ENCODE data around the gene DDI2.

The DDI2 gene

DNA sequence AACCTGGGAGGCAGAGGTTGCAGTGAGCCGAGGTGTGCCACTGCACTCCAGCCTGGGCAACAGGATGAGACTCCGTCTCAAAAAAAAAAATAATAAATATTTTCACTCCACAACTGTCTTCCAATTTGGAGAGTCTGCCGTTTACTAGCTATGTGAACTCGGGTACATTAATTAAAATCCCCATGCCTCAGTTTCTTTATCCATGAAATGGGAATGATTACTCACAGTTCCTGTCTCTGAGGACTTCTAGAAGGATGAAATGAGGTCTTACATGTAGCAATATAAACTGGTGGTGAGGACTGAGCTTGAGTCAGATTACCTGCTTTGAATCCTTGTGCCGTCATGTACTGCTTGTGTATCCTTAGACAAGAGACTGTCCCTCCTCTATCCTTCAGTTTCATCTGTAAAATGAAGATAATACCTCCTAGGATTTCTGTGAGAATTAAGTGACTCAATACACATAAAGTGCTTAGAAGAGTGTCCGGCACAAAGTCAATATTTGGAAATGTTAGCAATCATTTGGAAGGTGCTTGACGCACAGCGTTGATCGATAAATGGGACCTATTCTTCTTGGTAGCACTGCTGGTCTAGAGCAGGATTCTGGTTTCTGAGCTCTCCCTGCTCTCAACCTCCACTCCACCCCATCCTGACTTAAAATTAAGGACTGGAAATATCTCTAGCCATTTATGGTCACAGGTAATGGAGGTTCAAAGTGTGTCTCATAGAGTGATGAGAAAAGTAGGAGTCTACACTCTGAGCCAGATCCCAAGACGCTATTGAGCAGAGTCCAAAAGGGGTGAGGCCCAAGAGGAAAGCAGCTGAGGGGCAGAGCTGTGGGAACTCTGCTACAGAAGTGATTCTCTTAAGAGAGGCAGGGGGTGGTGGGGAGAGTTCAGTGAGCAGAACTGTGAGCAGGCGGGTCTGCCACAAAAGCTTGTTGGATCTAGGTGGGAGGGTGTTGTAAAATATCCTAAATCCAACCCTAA is 11.6 kb upstream of the DDI2 start:
- DNase-seq = no peak

DNA sequence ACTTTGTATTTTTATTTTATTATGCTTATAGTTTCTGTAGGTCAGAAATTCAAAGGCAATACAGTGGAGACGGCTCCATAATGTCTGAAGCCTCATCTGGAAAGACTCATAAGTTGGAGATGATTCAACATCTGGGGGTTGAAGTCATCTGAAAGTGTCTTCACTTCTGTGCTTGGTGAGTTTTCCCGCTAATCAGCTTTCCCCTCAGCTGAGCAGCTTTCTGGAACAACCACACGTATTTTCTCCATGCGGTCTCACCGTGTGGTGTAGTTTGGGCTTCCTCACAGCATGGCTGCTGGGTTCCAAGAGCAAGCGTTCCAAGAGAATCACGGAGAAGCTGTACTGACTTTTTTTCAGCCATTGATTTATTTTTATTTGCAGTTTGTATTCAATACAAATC is 7.6 kb upstream of the DDI2 start:
- DNase-seq = no peak

DNA sequence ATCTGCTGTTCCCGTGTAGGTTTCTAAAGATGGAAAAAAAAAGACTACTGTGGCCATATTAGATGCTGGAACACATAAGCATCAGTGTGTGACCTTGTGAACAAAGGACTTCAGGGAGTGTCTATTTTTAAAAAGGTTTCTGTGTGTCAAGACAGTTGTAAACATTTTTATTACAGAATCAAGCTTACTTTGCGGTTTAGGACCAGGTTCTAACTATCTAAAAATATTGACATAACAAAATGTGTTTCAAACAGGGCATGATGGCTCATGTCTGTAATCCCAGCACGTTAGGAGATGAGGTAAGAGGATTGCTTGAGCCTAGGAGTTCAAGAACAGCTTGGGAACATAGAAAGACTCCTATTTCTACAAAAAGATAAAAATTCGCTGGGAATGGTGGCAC is 7.1 kb upstream of the DDI2 start:
- DNase-seq = no peak

DNA sequence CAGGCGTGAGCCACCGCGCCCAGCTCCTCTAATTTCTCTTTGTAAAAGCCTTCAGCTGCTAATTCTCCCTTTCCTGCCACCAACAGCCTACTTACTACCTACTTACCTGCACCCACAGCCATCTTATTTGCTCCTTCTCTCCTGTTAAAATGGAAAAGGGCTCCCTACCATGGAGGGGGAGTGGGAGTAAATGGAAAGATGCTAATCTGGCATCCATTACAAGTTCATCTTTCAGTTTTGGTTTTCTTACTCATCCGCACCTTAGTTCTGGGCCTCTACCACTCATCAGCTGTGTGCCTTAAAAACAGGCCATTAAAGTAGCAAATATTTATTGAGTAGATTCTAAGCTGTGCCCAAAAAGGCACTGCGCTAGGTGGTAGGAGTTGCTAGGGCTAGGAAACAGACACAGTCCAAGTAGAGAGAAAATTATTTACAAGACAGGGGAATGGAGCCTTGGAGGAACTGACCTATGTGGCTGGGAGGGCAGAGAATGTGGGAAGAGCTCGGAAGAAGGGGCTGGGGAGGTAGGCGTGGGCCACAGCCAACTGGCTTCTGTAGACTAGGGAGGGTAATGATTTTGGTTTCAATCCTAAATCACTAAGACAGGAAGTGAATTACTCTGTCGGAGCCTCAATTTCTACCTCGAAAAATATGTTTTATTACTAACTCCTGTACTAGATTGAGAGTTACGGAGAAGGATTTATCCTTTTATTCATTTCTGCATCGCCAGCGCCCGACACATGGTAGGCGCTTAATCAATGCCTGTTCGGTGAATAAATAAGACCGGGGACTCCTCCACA is 685 bp upstream of the DDI2 start:
- no peak for DNase-seq

DNA sequence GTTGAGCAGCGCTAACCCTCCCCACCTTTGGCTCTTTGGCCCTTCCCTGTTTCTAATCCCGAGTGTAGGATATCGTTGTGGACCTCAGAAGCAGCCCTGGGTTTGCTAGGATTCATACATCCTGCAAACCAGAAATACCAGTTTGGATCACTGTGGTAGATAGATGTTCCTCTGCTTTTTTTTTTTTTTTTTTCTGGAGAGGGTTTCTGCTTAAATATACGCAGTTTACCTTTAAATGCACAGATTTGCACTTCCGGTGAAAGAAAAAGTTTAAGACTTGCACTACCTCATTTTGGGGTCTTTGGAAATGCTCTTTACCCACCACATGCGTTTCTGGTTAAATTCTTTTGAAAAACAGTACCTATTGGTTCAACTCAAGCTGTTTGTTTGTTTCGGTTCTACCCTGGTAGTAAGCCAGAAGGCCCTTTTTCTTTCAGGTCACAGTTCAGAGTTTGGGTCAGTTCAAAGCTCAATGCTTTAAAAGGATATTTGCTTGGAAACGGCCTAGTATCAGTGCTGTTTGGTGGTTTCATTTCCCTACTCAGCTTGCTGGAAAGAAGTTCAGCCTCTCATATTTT is 908 bp downstream of the DDI2 start:
- DNase-seq = no peak

DNA sequence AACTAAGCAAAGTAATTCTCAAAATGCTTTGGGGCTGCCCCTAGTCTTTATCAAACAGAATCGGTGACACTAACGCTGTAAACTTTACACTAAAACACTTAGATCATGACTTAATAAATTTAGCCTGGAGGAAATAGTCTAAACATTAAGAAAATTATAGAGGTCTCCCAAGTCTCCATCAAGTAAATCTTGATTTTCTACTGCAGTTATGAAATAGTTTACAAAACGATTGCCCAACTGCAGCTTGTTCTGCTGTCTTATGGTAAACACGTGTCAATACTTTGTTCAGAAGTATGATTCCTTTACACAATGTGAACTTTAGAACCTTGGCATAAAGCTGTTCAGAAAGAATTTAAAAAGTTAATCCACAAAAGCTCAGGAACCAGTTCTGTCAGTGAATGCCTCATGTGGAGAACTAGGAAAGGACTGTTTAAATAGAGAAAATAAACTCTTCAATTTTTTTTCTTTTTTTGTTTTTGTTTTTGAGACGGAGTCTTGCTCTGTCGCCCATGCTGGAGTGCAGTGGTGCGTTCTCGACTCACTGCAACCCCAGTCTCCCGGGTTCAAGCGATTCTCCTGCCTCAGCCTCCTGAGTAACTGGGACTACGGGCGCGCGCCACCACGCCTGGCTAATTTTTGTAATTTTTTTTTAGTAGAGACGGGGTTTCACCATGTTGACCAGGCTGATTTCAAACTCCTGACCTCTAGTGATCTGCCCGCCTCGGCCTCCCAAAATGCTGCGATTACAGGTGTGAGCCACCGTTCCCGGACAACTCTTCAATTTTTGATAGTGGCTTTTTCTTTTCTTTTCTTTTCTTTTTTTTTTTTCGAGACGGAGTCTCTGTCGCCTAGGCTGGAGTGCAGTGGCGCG is 1.6 kb downstream of the DDI2 start:
- no peak for DNase-seq

DNA sequence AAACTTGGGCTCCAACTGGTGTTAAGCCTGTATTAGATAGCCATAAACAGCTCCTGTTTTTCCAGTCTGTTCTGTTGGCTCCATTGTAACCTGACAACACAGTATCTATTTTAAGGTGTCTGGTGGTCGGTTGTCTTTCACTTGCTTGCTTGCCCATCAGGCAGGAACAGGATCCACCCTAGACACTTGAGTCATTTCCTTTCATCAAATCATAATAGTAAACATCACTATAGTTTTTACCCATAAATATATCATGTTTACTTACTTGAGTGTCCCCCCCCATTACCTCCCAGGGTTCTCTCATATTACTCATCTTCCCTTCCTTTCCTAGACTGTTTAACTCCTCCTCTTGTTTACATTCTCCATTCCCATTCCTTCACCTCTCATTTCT is 2.9 kb downstream of the DDI2 start:
- DNase-seq = no peak

DNA sequence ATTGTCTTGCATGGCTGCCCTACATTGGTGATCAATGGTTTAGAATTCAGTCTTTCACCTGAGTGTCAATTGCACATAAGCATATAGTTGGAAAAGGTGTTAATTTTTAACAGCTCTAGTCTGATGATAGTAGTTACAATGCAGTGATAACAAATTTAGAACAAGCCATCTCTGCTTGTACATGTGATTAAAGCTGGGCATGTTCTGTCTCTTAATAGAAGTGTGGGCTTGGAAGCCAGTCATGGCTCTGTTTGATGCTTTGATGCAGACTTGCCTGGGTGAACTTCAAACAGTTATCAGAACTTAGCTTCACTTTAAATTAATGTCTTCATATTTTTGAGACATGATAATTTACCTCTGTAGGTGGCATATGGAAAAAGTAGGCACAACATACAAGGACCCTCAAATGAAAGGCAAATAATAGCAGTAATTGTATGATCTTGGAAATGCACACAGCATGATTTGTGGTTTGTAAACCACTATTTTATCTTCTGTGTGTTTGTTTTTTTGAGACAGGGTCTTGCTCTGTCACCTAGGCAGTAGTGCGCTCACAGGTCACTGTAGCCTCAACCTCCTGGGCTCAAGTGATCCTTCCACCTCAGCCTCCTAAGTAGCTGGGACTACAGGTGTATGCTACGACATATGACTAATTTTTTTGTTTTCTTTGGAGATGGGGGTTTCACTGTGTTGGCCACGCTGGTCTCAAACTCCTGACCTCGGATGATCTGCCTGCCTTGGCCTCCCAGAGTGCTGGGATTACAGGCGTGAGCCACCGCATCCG is 3.8 kb downstream of the DDI2 start:
- no peak for DNase-seq

DNA sequence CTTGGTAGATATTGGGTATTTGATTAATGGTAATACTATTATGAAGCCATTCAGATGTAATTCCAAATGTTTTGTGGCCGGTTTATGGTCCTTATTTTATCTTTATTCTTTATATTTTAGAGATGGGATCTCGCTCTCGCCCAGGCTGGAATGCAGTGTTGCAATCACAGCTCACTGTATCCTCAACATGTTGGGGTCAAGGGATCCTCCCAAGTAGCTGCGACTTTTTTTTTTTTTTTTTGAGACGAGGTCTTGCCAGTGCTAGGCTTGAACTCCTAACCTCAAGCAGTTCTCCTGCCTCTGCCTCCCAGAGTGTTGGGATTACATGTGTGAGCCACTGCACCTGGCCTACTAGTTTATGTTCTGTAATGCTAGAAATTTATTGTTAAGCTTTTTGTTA is 4.7 kb downstream of the DDI2 start:
- DNase-seq = no peak

DNA sequence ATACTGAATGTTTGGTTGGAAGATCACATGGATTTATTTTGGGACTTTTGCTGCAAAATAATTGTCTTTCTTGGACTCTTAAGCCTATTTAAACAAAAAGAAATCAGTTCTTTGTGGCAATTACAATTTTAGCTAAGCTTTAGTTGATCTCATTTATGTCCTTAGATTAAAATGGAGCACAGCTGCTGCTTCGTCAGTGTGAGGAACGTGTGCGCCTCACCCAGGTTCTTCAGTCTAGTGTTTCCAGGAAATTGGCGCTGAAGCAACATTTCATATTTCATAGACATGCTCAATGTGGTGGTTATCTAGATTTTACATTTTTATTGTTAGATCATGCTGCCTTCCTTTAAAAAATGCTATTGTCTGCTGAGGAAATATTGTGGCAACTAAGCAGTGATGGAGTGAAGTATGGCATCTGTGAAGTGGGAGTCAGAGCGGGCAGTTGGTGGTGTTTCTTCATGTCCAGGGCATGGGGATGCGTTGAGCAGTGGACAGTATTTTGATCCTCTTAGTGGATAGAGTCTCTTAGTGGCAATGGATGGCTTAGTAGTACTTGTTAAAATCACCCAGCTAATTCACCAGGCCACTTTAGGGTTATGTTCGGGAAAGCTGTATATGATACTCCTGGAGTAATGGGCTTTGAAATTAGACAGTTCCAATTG is 5.6 kb downstream of the DDI2 start:
- no peak for DNase-seq

DNA sequence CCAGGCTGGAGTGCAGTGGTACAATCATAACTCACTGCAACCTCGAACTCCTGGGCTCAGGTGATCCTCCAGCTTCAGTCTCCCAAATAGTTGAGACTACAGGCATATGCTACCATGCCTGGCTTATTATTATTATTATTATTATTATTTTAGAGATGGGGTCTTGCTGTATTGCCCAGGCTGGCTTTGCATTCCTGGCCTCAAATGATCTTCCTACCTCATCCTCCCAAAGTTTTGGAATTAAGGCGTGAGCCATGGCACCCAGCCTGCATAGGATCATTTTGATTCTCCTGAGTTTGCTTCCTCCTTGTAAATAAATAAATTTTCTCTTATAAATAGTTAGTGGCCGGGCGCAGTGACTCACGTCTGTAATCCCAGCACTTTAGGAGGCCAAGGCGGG is 6.2 kb downstream of the DDI2 start:
- DNase-seq = no peak

DNA sequence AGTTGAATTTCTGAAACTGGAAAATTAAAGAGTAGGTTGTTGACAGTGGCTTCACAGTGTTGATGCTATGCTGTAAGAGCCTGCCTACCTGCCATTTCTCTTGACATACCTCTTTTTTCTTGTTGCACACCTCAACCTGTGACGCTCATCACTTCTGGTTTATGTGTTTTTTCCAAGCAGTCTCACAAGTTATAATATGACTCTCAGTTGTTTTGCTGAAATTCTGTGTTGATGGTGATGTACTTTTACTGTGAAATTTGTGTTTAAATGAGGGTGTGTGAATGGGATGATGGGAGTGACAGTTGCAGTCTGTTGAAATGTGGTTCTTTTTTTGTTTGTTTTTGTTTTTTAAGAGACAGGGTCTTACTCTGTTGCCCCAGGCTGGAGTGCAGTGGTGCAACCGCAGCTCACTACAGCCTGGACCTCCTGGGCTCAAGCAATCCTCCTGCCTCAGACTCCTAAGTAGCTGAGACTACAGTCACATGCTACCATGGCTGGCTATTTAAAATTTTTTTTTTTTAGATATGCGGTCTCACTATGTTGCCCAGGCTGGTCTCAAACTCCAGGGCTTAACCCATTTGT is 7.0 kb downstream of the DDI2 start:
- DNase-seq = no peak

DNA sequence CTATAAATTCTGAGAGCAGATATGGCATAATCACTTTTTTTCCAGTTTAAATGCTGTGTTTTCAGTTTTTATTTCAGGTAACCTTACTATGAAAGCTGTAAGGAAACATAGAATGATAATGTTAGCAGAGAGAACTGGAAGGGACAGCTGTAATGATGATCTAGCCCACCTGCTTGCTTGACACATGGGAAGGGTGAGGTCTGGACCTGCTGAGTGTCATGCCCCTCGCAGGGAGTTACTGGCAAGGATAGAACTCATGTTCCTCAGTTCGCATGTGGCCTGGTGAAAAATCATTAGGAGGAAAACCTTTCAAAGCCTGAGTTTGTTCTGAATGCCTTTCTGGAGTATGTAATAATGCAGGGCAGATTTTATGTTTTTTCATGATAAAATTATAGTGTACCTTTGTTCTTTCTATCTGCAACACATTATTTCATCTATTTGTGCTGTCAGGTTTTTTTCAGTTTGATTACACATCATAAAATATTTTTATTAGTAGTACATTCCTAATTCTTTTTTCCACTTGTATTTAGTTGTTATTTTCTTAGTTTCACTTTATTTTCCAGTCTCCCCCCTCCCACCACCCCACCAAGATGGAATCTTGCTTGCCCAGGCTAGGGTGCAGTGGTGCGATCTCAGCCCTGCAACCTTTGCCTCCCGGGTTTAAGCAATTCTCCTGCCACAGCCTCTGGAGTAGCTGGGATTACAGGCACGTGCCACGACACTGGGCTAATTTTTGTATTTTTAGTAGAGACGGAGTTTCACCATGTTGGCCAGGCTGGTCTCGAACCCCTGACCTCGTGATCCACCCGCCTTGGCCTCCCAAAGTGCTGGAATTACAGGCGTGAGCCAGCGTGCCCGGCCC is 8.0 kb downstream of the DDI2 start:
- DNase-seq = no peak

DNA sequence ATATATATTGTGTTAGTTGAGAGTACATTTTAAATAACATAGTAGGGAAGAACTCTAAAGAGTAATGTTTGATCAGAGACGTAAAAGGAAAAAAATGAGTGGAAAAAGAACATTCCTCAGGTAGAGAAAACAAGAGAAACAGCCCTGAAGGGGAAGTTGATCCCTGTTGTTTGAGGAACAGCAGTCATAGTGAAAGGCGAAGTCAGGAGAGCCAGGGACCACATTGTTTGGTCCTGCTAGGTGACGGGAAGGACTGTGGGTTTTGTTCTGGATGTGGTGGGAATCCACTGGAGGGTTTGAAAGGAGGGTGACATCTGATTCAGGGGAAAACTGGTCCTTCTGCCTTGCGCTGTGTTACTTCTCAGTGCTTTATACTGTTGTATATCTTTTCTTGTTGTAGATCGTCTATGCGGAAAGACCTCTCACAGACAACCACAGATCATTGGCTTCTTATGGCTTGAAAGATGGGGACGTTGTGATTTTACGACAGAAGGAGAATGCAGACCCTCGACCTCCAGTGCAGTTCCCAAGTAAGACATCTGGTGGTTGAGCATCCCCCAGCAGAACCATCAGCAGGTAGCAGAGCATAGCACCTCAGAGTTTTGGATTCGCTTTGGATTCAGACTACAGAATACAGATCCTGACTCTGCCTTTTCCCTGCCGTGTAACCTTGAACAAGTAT is 9.2 kb downstream of the DDI2 start:
- no peak for DNase-seq

DNA sequence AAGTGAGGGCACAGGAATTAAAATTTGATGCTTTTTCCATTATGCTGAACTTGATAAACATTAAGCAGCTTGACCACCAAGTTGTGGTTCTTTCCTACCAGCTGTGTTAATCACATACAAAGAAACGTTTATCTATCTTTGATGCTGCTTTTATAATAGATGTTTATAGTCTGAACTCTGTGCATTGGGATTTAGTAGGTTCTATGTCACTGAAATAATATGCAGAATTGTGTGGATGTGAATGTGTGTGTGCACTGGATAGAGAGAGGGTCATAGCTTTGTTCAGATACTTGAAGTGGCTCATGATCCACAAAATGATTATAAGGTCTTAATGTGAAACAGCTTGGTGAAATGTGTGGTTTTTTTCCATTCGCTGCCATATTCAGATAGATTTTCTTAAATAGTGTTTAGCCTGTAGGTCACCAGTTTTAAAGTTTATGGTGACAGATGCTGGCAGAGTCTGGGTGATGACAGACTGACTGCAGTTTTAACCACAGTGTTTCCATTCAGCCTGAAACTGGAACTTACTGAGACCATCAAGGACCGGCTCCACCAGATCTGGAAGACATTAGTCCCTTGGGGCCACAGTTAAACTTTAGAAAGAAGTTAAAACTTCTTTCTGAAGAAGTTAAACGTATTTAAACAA is 10.2 kb downstream of the DDI2 start:
- no peak for DNase-seq

DNA sequence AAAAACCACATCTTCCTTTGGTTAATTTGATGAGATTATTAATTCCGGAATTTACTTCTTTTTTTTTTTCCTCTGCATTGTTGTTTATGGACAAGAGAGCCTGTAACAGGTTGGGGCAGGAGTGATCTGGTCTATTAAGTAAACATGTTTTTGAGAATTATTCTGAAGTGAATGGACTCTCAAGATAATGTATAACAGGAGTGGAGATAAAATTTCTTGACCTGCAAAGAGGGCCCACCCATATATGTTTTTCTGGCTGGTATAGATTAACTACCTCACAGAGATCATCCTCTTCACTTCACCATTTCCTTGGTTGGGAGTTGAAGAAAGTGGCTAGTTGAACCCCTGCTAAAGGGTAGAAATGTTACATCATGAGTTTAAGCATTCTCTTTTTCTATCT is 10.7 kb downstream of the DDI2 start:
- no peak for DNase-seq

DNA sequence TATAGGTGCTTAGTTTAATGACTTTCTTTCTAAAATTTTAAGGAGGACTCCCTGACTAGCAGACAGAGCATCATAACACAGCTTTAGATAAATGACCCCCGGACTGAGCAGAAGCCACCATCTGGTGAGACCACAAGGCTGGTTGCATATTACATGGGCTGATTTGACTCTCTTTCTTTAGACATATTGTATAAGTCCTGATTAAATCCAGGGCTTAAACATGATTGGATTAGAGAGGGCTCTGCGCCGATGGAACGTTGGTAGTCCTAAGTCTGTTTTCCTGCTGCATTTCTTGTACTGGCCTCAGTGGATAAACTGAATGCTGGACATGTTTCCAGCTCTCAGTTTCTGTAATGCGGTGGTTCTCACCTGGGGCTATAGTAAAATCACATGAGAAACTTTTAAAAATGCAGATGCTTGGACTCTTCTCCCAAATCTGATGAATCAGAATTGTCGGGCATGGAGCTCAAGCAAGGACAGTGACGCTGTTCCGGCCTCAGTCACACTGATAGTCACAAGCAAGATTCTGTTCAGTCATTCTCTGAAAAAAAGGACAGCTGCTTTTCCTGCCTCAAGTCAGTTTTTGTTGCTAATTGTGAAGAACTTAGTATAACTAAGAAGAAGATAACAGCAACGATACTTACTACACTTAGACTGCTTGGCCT is 16.6 kb downstream of the DDI2 start:
- DNase-seq = no peak

DNA sequence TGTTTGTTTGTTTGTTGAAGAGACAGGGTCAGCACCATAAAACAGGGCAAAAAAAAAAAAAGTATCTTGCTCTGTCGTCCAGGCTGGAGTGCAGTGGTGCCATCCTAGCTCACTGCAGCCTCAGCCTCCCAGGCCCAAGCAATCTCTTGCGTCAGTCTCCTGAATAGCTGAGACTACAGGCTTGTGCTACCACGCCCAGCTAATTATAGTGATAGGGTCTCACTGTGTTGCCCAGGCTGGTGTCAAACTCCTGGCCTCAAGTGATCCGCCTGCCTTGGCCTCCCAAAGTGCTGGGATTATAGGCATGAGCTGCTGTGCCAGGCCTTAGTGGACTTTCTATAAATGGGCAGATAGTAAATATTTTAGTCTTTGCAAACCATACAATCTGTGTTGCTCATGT is 19.2 kb downstream of the DDI2 start:
- DNase-seq = no peak
